ENCODE results near the gene NELFCD.

- TF ChIP-seq CTCF (IDR thresholded peaks at IDR 0.05) (no peak), ZFX (IDR thresholded peaks at IDR 0.05; ENCODE audit: borderline replicate concordance) (no peak)
Measured at GRCh38 chr20:59006864-59007664, 26.0 kb downstream of the NELFCD start, which contains the start of gene CTSZ.

All from 22Rv1 (cell line).